IPS-20b (cell line): Measurements from ENCODE around the gene APOL2.
"Not testable (repeated sequence)": the region's sequence is repeated elsewhere in the genome, so short reads cannot be mapped to it uniquely, and the experiment has no call there.

ENCODE experiments used
- H3K27ac ChIP-seq: one replicate; pipeline ENCODE4 v1.5.1; 2013; ENCODE audit warnings: low read length
- H3K27me3 ChIP-seq: 2 replicates; pipeline ENCODE4 v1.6.1; 2013; ENCODE audit warnings: mild to moderate bottlenecking, low read length, inconsistent platforms; ENCODE audit not compliant: insufficient read depth
- H3K36me3 ChIP-seq: 2 replicates; pipeline ENCODE4 v1.6.1; 2013; ENCODE audit warnings: low read depth, mild to moderate bottlenecking, inconsistent platforms, low read length, moderate library complexity; ENCODE audit not compliant: insufficient read depth
- H3K4me1 ChIP-seq: 2 replicates; pipeline ENCODE4 v1.6.1; 2013; ENCODE audit warnings: mild to moderate bottlenecking, control low read depth, inconsistent platforms, low read length, moderate library complexity; ENCODE audit not compliant: insufficient read depth
- H3K4me3 ChIP-seq: 2 replicates; pipeline ENCODE4 v1.5.1; 2013; ENCODE audit warnings: mild to moderate bottlenecking, low read length, inconsistent platforms
- H3K9ac ChIP-seq: 2 replicates; pipeline ENCODE4 v1.6.1; 2013; ENCODE audit warnings: low read depth, mild to moderate bottlenecking, inconsistent platforms, low read length, moderate library complexity
- H3K9me3 ChIP-seq: 2 replicates; pipeline ENCODE4 v1.6.1; 2013; ENCODE audit warnings: mild to moderate bottlenecking, low read depth, low read length, inconsistent platforms; ENCODE audit not compliant: insufficient read depth

The APOL2 gene

GRCh38 chr22:36192542-36192941 is 46.8 kb downstream of the APOL2 start:
- Histone ChIP-seq H3K36me3 (no peaks in the 10 kb centered on the region), H3K27ac (no peak overlapping the region), H3K4me3 (no peak overlapping the region), H3K27me3 (no peaks in the 10 kb centered on the region), H3K9ac (no peak overlapping the region), H3K9me3 (no peaks in the 10 kb centered on the region), H3K4me1 (peaks cover 12% of the 10 kb centered on the region; the same call in 1 of the 2 replicates)

GRCh38 chr22:36191106-36191836 is 48.1 kb downstream of the APOL2 start:
- H3K27me3 ChIP-seq: no peaks in the 10 kb centered on the region
- no peaks in the 10 kb centered on the region for H3K9me3 ChIP-seq
- H3K4me3 ChIP-seq: no peak overlapping the region
- no peaks in the 10 kb centered on the region for H3K36me3 ChIP-seq
- H3K27ac ChIP-seq: no peak overlapping the region
- H3K9ac ChIP-seq: no peak overlapping the region
- peaks cover 4% of the 10 kb centered on the region; the same call in 1 of the 2 replicates for H3K4me1 ChIP-seq

- not testable (repeated sequence) for H3K9ac ChIP-seq, H3K36me3 ChIP-seq, H3K4me3 ChIP-seq, H3K4me1 ChIP-seq, H3K9me3 ChIP-seq, H3K27ac ChIP-seq, H3K27me3 ChIP-seq
Measured at GRCh38 chr22:36187862-36188261, 51.5 kb downstream of the APOL2 start.

GRCh38 chr22:36185828-36186624 is 53.3 kb downstream of the APOL2 start:
- H3K9ac ChIP-seq: no peak overlapping the region
- no peaks in the 10 kb centered on the region for H3K9me3 ChIP-seq
- H3K36me3 ChIP-seq: no peaks in the 10 kb centered on the region
- no peaks in the 10 kb centered on the region for H3K27me3 ChIP-seq
- peaks cover 9% of the 10 kb centered on the region; the same call in 1 of the 2 replicates for H3K4me1 ChIP-seq
- no peak overlapping the region for H3K4me3 ChIP-seq
- H3K27ac ChIP-seq: no peak overlapping the region

- Histone ChIP-seq H3K4me1 (peaks cover 5% of the 10 kb centered on the region; the same call in 1 of the 2 replicates), H3K9ac (no peak overlapping the region), H3K27ac (no peak overlapping the region), H3K27me3 (no peaks in the 10 kb centered on the region), H3K36me3 (no peaks in the 10 kb centered on the region), H3K9me3 (no peaks in the 10 kb centered on the region), H3K4me3 (no peak overlapping the region)
Measured at GRCh38 chr22:36184433-36185025, 54.8 kb downstream of the APOL2 start.

GRCh38 chr22:36183446-36183845 is 55.9 kb downstream of the APOL2 start:
- no peaks in the 10 kb centered on the region for H3K27me3 ChIP-seq
- no peak overlapping the region for H3K4me3 ChIP-seq
- H3K9ac ChIP-seq: no peak overlapping the region

GRCh38 chr22:36182857-36183256 is 56.5 kb downstream of the APOL2 start:
- Histone ChIP-seq H3K4me3 (no peak overlapping the region), H3K9me3 (no peaks in the 10 kb centered on the region), H3K4me1 (peaks cover 5% of the 10 kb centered on the region; the same call in 1 of the 2 replicates), H3K27ac (no peak overlapping the region), H3K36me3 (no peaks in the 10 kb centered on the region), H3K27me3 (no peaks in the 10 kb centered on the region), H3K9ac (no peak overlapping the region)

More at GRCh38 chr22:36183446-36183845, 55.9 kb downstream of the APOL2 start:
- Histone ChIP-seq H3K9me3 (no peaks in the 10 kb centered on the region), H3K27ac (no peak overlapping the region), H3K4me1 (peaks cover 5% of the 10 kb centered on the region; the same call in 1 of the 2 replicates), H3K36me3 (no peaks in the 10 kb centered on the region)

- Histone ChIP-seq H3K9ac (no peak overlapping the region), H3K27me3 (no peaks in the 10 kb centered on the region), H3K27ac (no peak overlapping the region), H3K4me3 (no peak overlapping the region), H3K4me1 (peaks cover 5% of the 10 kb centered on the region; the same call in 1 of the 2 replicates), H3K36me3 (no peaks in the 10 kb centered on the region), H3K9me3 (no peaks in the 10 kb centered on the region)
Measured at GRCh38 chr22:36182056-36182455, 57.3 kb downstream of the APOL2 start.

- no peaks in the 10 kb centered on the region for H3K27me3 ChIP-seq
- no peaks in the 10 kb centered on the region for H3K9me3 ChIP-seq
- H3K4me1 ChIP-seq: peaks cover 5% of the 10 kb centered on the region; the same call in 1 of the 2 replicates
- no peak overlapping the region for H3K4me3 ChIP-seq
- H3K27ac ChIP-seq: no peak overlapping the region
- H3K9ac ChIP-seq: no peak overlapping the region
- no peaks in the 10 kb centered on the region for H3K36me3 ChIP-seq
Measured at GRCh38 chr22:36180928-36181327, 58.4 kb downstream of the APOL2 start.

- no peak overlapping the region for H3K9ac ChIP-seq
- H3K9me3 ChIP-seq: no peaks in the 10 kb centered on the region
- H3K4me1 ChIP-seq: peaks cover 5% of the 10 kb centered on the region; the same call in 1 of the 2 replicates
- H3K36me3 ChIP-seq: no peaks in the 10 kb centered on the region
- no peaks in the 10 kb centered on the region for H3K27me3 ChIP-seq
- H3K4me3 ChIP-seq: no peak overlapping the region
- no peak overlapping the region for H3K27ac ChIP-seq
Measured at GRCh38 chr22:36180038-36180880, 59.1 kb downstream of the APOL2 start.

GRCh38 chr22:36177160-36177559 is 62.2 kb downstream of the APOL2 start:
- no peaks in the 10 kb centered on the region; the same call in 1 of the 2 replicates for H3K4me1 ChIP-seq
- no peak overlapping the region for H3K9ac ChIP-seq
- no peaks in the 10 kb centered on the region for H3K36me3 ChIP-seq
- H3K27ac ChIP-seq: no peak overlapping the region
- H3K4me3 ChIP-seq: no peak overlapping the region
- no peaks in the 10 kb centered on the region for H3K9me3 ChIP-seq
- no peaks in the 10 kb centered on the region for H3K27me3 ChIP-seq
